ENCODE measurements around the gene TNRC6B. TPM values are rescaled to one million over a fixed set of nuclear protein-coding genes. Genes with fewer than 3 reads are reported as not detected.
"Not testable (repeated sequence)": the region's sequence is repeated elsewhere in the genome, so short reads cannot be mapped to it uniquely, and the experiment has no call there.

Gene TNRC6B
- total RNA-seq: 29.3 TPM

GRCh38 chr22:40177738-40178416 lies at the start of gene TNRC6B:
TNRC6B (plus strand) TSS chr22:40177925; CDS start chr22:40178136, 211 bp downstream.
- FAIRE-seq: peak; percentile 95
- peak; percentile 64 to 67 for DNase-seq (ENCODE audit: low spot score in 2 of 2)

GRCh38 chr22:40128989-40129388 lies 48.7 kb upstream of the TNRC6B start:
- DNase-seq (ENCODE audit: low spot score in 2 of 2) (no peak), FAIRE-seq (no peak)

- no peak for FAIRE-seq
Observed at GRCh38 chr22:40137132-40137531, 40.6 kb upstream of the TNRC6B start.

DNA sequence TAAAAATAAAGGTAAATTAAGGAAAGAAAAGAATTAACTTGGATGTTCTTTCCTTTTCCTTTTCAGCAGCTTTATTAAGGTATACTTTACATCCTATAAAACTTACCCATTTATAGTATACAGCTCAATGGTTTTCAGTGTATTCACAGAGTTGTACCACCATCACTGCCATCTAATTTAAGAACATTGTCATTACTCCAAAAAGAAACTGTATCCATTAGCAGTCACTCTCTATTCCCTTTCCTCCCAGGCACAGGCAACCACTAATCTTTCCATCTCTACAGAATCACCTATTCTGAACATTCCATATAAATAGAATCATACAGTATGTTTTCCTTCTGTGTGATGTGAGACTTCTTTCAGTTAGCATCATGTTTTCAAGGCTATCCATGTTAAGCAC lies 38.9 kb upstream of the TNRC6B start:
- FAIRE-seq (no peak), DNase-seq (ENCODE audit: low spot score in 2 of 2) (no peak)

More at GRCh38 chr22:40137132-40137531, 40.6 kb upstream of the TNRC6B start:
- no peak for DNase-seq (ENCODE audit: low spot score in 2 of 2)

- DNase-seq (ENCODE audit: low spot score in 2 of 2) (no peak), FAIRE-seq (no peak)
Observed at GRCh38 chr22:40147388-40148176, 30.1 kb upstream of the TNRC6B start.

GRCh38 chr22:40153192-40153591 lies 24.5 kb upstream of the TNRC6B start:
- DNase-seq (ENCODE audit: low spot score in 2 of 2) (no peak), FAIRE-seq (no peak)

- FAIRE-seq: peak; percentile 93
- no peak for DNase-seq (ENCODE audit: low spot score in 2 of 2)
Observed at GRCh38 chr22:40153705-40154104, 24.0 kb upstream of the TNRC6B start.

DNA sequence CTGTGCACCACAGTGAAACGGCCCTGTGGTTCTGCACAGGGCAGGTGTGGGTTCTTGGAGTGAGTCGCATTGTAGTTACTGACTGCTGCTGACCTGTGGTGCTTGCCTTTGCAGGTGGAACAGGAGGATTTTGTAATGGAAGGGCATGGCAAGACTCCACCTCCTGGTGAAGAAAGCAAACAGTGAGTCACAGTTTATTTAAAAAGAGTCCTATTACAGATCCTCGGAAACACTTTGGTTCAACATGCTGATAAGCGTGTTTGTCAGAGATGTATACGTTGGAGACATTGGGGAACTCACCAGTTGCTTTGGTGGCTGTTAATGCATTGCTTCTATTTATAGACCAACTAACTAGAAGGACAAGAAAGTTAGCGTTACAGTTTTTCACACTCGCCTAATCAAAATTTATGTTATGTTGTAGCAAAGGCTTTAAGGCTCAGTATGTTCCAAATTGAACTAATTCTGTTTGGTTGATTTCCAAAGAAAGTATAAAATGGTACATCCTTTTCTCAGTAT lies 21.7 kb upstream of the TNRC6B start:
- FAIRE-seq (no peak), DNase-seq (ENCODE audit: low spot score in 2 of 2) (no peak)

DNA sequence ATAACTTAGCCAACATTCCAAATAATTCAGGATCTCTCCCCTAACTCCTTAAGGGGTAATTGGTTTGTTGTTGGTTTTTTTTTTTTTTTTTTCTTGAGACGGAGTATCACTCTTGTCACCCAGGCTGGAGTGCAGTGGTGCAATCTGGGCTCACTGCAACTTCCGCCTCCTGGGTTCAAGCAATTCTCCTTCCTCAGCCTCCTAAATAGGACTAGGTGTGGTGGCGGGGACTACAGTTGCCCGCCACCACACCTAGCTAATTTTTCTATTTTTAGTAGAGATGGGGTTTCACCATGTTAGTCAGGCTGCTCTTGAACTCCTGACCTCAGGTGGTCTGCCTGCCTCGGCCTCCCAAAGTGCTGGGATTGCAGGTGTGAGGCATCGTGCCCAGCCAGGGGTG lies 21.0 kb upstream of the TNRC6B start:
- FAIRE-seq; DNase-seq (ENCODE audit: low spot score in 2 of 2): not testable (repeated sequence)

DNA sequence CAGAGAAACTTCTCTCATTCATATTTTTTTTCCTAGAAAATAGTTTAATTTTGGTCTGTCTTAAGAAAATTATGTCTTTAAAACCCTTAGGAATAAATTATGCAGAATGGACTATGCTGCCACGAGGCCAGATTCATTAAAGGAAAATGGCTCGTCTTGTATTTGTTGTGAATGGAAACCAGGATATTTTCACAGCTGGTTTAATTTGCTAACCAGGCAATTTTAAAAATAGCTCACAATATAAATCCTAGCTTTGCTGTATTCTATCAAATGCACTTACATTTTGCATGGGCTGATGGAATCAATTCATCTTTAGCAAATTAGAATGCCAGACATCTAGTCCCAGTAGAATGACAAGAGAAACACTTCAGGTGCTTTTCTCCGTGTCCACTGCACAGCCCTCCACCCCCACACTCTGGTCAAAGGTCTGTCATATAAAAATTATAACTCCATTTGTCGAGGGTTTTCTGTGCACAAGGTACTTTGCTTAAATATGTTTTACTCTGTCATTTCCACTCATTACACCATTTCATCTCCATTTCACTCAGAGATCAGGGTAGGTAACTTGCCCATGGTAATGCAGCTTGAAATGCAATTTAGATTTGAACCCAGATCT lies 20.3 kb upstream of the TNRC6B start:
- FAIRE-seq (no peak), DNase-seq (ENCODE audit: low spot score in 2 of 2) (no peak)

DNA sequence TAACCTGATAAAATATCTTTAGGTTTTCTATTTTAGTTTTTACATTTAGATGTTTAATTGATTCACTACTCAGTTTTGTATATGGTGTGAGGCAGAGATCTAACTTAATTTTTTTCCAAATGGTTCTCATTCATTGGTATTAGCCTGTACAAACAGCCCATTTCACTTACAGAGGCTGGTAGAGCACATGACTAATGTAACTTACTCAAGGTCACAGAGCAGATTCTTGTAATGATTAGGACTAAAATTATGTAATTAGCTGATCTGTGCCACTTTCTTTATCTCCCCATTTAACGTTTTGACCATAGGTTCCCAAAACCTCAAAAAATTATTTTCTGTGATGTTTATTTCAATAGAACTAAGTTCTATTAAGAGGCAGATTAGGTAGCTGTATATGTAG lies 16.5 kb upstream of the TNRC6B start:
- DNase-seq (ENCODE audit: low spot score in 2 of 2): no peak
- no peak for FAIRE-seq

DNA sequence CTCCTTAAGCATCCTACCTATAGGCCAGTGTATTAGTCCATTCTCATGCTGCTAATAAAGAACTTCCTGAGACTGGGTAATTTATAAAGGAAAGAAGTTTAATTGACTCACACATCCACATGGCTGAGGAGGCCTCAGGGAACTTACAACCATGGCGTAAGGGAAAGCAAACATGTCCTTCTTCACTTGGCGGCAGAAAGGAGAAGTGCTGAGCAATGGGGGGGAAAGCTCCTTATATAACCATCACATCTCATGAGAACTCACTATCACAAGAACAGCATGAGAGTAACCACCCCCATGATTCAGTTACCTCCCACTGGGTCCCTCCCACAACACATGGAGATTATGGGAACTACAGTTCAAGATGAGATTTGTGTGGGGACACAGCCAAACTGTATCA lies 12.2 kb upstream of the TNRC6B start:
- FAIRE-seq; DNase-seq (ENCODE audit: low spot score in 2 of 2): not testable (repeated sequence)

- FAIRE-seq (no peak), DNase-seq (ENCODE audit: low spot score in 2 of 2) (no peak)
Observed at GRCh38 chr22:40175611-40176244, 2.0 kb upstream of the TNRC6B start.

- FAIRE-seq (no peak), DNase-seq (ENCODE audit: low spot score in 2 of 2) (no peak)
Observed at GRCh38 chr22:40176921-40177737, 596 bp upstream of the TNRC6B start.

- no peak for FAIRE-seq
Observed at GRCh38 chr22:40178417-40179409, 988 bp downstream of the TNRC6B start.

DNA sequence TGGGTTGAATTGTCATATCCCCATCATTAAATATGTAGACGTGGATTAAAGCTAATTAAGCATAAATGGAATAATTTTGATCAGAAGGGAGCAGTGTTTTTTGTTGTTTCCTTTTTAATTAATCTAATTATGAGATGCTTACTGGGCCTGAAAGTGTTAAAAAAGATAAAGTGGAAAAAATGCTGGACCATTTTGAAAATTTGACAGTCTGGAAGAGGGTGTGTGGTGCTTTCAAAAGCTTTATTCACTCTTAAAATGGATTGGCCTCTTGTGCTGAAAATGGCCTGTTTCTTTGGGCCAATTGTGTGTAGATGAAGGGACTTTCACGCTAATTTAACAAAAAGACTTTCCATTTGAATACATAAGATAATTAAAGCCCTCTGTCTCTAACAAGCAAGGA lies 1.8 kb downstream of the TNRC6B start:
- FAIRE-seq (no peak), DNase-seq (ENCODE audit: low spot score in 2 of 2) (no peak)

More at GRCh38 chr22:40178417-40179409, 988 bp downstream of the TNRC6B start:
- no peak for DNase-seq (ENCODE audit: low spot score in 2 of 2)

- FAIRE-seq: no peak
- DNase-seq (ENCODE audit: low spot score in 2 of 2): no peak
Observed at GRCh38 chr22:40180403-40180802, 2.7 kb downstream of the TNRC6B start.

DNA sequence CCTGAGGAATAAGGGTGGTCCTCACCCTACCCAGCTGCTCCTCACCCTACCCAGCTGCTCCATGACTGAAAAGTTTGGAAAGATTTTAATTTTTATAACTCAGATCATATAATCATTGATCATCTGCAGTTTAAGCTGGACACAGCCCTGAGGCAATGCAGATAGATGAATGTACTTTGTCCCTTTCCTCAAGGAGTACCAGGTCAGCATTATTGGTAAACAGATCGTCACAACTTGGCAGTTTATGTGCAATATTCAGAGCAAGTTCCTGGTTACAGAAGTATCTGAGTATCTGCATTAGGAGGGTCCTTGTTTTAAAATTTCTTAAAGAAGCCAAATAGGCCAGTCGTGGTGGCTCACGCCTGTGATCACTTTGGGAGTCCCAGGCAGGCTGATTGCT lies 3.6 kb downstream of the TNRC6B start:
- DNase-seq (ENCODE audit: low spot score in 2 of 2) (no peak), FAIRE-seq (no peak)
